H1 (cell line): ENCODE results near the gene CAPS. TPM values are rescaled to one million over a fixed set of nuclear protein-coding genes. Genes with fewer than 3 reads are reported as not detected.

Experiments used
- CHD2 ChIP-seq: IDR thresholded peaks from 2 replicates; pipeline ENCODE4 v1.6.1; 2012; ENCODE audit warnings: low read length, improper control_type of control experiment
- KDM5A ChIP-seq: fragments of 200-600 bp; IDR thresholded peaks from 2 replicates; pipeline ENCODE4 v1.7.1; 2012; ENCODE audit warnings: mild to moderate bottlenecking, low read length, inconsistent platforms, mixed read lengths
- RAD21 ChIP-seq, 2 experiments: IDR thresholded peaks in 1 of 2; conservative IDR thresholded peaks in 1 of 2; 2 replicates each; pipeline ENCODE4 v1.6.1; 2011; ENCODE audit warnings: low read depth in 2 of 2, low read length in 2 of 2, improper control_type of control experiment in 1 of 2, inconsistent platforms in 1 of 2, mild to moderate bottlenecking in 1 of 2, moderate library complexity in 1 of 2
- SIRT6 ChIP-seq: IDR thresholded peaks from one replicate; pipeline ENCODE4 v1.7.1; 2012; ENCODE audit warnings: low read length, inconsistent platforms
- SUZ12 ChIP-seq: fragments of 200-600 bp; sonication (generic); IDR thresholded peaks from 2 replicates; pipeline ENCODE4 v1.6.1; 2012; ENCODE audit warnings: mild to moderate bottlenecking, inconsistent platforms, low read length, moderate library complexity, mixed read lengths
- TBP ChIP-seq: IDR thresholded peaks from 2 replicates; pipeline ENCODE4 v1.6.1; 2011; ENCODE audit warnings: low read depth, low read length, improper control_type of control experiment
- TCF12 ChIP-seq: IDR thresholded peaks from 2 replicates; pipeline ENCODE4 v1.6.1; 2011; ENCODE audit warnings: low read depth, mild to moderate bottlenecking, low read length
- ZNF274 ChIP-seq: IDR thresholded peaks from 2 replicates; pipeline ENCODE4 v1.7.0; 2012; ENCODE audit warnings: low read length, borderline replicate concordance; ENCODE audit errors: extremely low read depth
- polyA plus RNA-seq, 7 experiments: library from polyadenylated mRNA; depleted of rRNA in 3 of 7; stranded (reverse) in 5 of 7; unstranded in 2 of 7; fragments of >200 nt in 5 of 7; fragments of 200-250 nt in 2 of 7; gene quantifications; 1 replicate in 5 of 7; 2 replicates in 1 of 7; 4 replicates in 1 of 7; pipeline versions ENCODE4 v1.2.1 to v1.2.3, GENCODE V29; 2011 to 2013; ENCODE audit warnings: missing spikeins in 2 of 7, mixed read lengths in 2 of 7
- total RNA-seq: library from RNA; stranded (reverse); fragmentation: NEBNext Ultra II Directional; extraction: Animal tissue kit (Norgen Biotek cat#: 25700); gene quantifications from 2 replicates; pipeline ENCODE4 v1.2.1, GENCODE V29; 2021
- TF ChIP-seq, protein P1 (sequence below): fragments of 300-600 bp; sonication (generic); IDR thresholded peaks from 2 replicates; pipeline ENCODE4 v1.7.1; 2012; ENCODE audit warnings: low read length, moderate library complexity, mild to moderate bottlenecking, inconsistent platforms; ENCODE audit not compliant: insufficient replicate concordance
- TF ChIP-seq, protein P2 (sequence below): IDR thresholded peaks from 2 replicates; pipeline ENCODE4 v1.6.1; 2011; ENCODE audit warnings: low read depth, mild to moderate bottlenecking, low read length; ENCODE audit not compliant: insufficient read depth
- TF ChIP-seq, protein P3 (sequence below): IDR thresholded peaks from 2 replicates; pipeline ENCODE4 v1.6.1; 2012; ENCODE audit warnings: inconsistent platforms

CAPS gene
- total and polyA plus RNA-seq, 2 of the 8 experiments (the other 6 are each of a cell fraction or from before 2014, with no cell fraction given) = 2.1 to 2.4 TPM

DNA sequence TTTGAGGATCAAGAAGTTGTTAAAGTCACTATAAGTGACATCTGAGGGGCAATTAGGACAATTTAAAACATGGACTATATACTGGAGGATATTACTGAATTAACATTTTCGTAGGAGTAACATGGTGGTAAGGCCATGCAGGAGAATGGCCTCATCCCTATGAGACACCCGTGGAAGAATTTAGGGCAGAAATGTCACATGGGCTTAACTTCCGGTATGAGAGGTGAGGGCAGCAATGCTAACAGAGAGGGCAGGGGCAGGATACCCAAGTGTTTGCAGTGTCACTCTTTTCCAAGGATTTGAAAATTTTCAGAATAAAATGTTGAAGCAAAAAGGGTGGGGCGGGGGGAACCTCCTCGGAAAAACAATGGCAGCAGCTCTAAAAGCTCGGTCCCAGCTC lies 40.2 kb downstream of the CAPS start (continued):
- TF ChIP-seq, protein P1, sequence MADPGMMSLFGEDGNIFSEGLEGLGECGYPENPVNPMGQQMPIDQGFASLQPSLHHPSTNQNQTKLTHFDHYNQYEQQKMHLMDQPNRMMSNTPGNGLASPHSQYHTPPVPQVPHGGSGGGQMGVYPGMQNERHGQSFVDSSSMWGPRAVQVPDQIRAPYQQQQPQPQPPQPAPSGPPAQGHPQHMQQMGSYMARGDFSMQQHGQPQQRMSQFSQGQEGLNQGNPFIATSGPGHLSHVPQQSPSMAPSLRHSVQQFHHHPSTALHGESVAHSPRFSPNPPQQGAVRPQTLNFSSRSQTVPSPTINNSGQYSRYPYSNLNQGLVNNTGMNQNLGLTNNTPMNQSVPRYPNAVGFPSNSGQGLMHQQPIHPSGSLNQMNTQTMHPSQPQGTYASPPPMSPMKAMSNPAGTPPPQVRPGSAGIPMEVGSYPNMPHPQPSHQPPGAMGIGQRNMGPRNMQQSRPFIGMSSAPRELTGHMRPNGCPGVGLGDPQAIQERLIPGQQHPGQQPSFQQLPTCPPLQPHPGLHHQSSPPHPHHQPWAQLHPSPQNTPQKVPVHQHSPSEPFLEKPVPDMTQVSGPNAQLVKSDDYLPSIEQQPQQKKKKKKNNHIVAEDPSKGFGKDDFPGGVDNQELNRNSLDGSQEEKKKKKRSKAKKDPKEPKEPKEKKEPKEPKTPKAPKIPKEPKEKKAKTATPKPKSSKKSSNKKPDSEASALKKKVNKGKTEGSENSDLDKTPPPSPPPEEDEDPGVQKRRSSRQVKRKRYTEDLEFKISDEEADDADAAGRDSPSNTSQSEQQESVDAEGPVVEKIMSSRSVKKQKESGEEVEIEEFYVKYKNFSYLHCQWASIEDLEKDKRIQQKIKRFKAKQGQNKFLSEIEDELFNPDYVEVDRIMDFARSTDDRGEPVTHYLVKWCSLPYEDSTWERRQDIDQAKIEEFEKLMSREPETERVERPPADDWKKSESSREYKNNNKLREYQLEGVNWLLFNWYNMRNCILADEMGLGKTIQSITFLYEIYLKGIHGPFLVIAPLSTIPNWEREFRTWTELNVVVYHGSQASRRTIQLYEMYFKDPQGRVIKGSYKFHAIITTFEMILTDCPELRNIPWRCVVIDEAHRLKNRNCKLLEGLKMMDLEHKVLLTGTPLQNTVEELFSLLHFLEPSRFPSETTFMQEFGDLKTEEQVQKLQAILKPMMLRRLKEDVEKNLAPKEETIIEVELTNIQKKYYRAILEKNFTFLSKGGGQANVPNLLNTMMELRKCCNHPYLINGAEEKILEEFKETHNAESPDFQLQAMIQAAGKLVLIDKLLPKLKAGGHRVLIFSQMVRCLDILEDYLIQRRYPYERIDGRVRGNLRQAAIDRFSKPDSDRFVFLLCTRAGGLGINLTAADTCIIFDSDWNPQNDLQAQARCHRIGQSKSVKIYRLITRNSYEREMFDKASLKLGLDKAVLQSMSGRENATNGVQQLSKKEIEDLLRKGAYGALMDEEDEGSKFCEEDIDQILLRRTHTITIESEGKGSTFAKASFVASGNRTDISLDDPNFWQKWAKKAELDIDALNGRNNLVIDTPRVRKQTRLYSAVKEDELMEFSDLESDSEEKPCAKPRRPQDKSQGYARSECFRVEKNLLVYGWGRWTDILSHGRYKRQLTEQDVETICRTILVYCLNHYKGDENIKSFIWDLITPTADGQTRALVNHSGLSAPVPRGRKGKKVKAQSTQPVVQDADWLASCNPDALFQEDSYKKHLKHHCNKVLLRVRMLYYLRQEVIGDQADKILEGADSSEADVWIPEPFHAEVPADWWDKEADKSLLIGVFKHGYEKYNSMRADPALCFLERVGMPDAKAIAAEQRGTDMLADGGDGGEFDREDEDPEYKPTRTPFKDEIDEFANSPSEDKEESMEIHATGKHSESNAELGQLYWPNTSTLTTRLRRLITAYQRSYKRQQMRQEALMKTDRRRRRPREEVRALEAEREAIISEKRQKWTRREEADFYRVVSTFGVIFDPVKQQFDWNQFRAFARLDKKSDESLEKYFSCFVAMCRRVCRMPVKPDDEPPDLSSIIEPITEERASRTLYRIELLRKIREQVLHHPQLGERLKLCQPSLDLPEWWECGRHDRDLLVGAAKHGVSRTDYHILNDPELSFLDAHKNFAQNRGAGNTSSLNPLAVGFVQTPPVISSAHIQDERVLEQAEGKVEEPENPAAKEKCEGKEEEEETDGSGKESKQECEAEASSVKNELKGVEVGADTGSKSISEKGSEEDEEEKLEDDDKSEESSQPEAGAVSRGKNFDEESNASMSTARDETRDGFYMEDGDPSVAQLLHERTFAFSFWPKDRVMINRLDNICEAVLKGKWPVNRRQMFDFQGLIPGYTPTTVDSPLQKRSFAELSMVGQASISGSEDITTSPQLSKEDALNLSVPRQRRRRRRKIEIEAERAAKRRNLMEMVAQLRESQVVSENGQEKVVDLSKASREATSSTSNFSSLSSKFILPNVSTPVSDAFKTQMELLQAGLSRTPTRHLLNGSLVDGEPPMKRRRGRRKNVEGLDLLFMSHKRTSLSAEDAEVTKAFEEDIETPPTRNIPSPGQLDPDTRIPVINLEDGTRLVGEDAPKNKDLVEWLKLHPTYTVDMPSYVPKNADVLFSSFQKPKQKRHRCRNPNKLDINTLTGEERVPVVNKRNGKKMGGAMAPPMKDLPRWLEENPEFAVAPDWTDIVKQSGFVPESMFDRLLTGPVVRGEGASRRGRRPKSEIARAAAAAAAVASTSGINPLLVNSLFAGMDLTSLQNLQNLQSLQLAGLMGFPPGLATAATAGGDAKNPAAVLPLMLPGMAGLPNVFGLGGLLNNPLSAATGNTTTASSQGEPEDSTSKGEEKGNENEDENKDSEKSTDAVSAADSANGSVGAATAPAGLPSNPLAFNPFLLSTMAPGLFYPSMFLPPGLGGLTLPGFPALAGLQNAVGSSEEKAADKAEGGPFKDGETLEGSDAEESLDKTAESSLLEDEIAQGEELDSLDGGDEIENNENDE = no peak
- TF ChIP-seq CHD2 = no peak
- TF ChIP-seq TBP = no peak
- TF ChIP-seq SIRT6 = no peak
- TF ChIP-seq SUZ12 = no peak
- TF ChIP-seq, protein P2, sequence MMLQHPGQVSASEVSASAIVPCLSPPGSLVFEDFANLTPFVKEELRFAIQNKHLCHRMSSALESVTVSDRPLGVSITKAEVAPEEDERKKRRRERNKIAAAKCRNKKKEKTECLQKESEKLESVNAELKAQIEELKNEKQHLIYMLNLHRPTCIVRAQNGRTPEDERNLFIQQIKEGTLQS = no peak
- no peak for TF ChIP-seq KDM5A
- TF ChIP-seq RAD21 (IDR thresholded peaks at IDR 0.05 in 1 of 2, conservative IDR thresholded peaks at IDR 0.05 in 1 of 2; ENCODE audit: low read depth in 2 of 2, low read length in 2 of 2) = no peak
- TF ChIP-seq, protein P3, sequence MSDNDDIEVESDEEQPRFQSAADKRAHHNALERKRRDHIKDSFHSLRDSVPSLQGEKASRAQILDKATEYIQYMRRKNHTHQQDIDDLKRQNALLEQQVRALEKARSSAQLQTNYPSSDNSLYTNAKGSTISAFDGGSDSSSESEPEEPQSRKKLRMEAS = no peak
- no peak for TF ChIP-seq TCF12
- TF ChIP-seq ZNF274 = no peak
